ENCODE data around the gene PLK5.
A peak's percentile ranks its signal among the peaks of the same experiment; 100 is the strongest.

PLK5 gene

DNA sequence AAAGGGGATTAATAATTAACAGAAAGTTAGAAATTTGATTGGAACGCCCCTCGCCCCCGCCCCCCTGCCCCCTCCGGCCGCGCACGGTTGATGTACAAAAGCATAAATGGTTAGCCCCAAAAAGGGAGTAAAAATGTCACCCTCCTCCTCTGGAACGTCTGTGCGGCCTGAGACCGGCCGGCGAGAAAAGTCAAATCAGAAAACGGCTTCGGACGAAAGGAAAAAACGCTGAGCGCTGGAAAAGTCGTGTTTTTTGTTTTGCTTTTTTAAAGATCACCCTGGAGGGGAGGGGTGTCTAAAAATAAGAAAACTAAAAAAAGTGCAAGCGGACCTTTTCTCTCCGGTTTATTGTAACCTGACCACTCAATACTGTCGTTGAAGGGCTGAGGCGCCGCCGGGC is 31.1 kb downstream of the PLK5 start:
- no peak for DNase-seq (ENCODE audit: low read depth in 4 of 4, low spot score in 1 of 4)

DNA sequence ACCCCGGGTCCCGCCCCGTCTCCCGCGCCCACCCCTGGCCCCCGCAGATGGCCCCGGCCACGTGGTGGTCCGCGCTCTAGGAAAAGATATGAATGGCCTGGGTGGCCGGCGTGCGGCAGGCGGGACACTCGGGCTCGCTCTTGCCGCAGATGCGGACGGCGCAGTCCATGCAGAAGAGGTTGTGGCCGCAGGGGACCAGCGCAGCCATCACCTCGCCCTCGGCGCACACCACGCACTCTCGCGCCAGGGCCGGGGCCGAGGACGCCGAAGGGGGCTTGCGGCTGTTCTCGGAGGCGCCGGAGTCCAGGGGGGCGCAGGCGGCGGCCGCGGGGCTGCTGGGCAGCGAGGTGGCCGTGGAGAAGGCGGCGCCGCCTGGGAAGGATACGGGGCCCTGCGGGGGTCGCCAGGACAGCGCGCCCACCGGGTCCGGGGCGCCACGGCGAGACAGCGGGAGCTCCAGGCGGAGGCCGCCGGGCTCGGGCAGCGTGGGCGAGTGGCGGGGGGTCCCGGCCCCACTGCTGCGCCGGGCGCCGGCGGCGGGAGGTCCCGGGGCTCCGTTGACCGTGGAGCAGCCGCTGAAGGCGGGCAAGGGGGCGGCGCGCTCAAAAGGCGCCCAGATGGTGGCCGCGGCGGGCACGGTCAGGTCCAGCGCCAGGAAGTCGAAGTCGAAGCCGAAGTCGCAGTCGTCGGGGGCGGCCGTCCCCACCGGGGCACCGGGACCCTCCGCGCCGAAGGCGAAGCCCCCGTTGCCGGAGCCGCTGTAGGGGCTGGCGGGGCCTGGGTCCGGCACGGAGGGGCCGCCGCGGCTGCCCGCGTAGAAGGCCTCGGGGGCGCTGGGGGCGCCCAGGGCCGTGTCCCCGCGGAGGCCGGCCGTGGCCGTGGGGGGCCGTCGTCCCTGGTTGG is 31.9 kb downstream of the PLK5 start:
- DNase-seq (ENCODE audit: low read depth in 4 of 4, low spot score in 1 of 4), result no peak

DNA sequence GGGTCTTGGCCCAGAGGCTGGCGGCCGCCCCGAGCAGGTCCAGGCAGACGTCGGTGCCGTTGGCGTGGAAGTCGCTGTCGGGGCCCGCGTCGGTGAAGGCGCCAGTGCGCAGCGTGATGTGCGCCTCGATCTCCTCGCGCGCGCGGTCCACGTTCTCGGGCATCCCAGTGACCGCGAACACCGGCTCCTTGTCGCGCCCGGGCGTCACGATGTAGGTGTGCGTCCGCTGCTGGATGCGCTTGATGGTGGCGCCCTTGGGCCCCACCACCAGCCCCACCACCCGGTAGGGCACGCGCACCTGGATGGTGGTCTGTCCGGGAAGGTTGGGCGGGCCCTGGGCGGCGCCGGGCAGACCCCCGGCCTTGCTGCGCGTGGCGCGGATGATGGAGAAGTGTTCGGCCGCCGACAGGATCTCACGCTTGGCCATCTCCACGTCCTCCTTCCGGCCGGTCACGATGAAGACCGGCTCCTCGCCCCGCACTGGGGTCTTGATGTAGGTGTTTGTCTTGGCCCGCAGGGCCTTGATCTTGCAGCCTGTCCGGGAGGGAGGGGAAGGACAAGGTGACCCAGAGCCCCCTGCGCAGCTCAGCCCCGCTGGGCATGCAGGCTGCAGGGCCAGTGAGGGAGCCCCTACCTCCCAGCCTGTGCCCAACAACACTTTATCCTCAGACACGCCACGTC is 32.7 kb downstream of the PLK5 start:
- DNase-seq (ENCODE audit: low read depth in 4 of 4, low spot score in 1 of 4), result no peak

DNA sequence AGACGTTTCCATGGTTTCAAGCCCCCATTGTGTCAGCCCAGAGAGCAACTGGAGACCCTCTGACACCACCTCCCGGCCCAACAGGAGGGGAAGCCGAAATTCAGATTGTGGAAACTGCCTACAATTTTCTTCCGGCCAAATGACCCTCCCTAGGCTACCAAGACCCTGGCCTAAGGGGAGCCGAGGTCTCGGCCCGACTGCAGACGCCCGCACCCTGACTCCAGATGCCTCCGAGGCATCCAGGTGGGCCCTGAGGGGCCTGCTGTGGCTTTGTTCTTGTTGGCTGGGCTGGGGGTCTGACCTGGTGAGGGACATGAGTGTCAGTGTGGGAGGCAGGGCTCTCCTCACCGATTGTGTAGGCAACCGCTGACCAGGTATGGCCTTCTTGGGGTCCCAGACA is 34.7 kb downstream of the PLK5 start:
- DNase-seq (ENCODE audit: low read depth in 4 of 4, low spot score in 1 of 4), result no peak

DNA sequence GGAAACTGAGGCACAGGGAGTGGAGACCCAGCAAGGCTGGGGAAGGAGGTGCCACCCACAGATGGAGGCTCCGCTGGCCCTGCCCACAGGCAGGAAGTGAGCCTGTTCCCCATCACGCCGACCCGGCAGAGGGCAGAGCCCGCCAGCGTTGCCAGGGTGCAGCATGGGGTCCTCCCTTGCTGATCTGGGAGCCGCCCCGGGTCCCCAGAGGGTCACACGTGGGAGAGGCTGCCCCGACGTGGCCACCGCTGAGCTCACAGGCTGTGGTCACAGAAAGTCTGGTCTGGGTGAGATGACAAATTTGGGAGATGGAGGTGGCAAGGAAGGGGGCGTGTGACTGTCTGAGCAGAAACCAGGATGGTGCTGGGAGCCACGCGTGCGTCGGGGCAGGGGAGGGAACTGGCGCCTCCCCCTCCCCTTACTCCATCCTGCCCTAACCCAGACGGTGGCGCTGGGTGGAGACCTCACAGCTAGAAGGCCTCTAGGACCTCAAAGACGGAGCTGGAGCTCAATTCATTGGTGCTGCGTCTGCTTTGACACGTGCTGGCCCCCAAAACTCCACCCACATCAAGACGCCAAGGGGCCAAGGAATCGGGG is 36.5 kb downstream of the PLK5 start:
- no peak for DNase-seq (ENCODE audit: low read depth in 4 of 4, low spot score in 1 of 4)

DNA sequence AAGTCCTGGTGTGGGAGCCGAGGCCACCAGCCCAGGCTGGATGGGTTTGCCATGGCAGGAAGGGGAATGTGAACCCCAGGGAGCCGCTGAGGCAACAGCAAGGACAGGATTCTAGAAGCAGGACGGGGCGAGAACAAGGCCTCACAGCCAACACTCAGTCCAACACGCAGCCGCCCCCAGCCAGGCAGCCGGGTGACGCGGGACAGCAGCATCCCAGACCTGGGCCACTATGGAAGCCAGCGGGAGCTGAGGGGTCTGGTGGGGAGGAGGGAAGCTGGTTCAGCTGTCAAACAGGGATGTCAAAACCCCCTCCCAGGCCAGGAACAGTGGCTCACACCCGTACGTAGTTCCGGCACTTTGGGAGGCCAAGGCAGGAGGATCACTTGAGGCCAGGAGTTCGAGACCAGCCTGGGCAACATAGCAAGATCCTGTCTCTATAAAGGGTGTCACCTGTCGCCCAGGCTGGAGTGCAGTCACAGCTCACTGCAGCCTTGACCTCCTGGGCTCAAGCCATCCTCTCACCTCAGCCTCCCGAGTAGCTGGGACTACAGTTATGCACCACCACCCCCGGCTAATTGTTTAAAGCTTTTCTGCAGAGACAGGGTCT is 37.5 kb downstream of the PLK5 start:
- no peak for DNase-seq (ENCODE audit: low read depth in 4 of 4, low spot score in 1 of 4)

DNA sequence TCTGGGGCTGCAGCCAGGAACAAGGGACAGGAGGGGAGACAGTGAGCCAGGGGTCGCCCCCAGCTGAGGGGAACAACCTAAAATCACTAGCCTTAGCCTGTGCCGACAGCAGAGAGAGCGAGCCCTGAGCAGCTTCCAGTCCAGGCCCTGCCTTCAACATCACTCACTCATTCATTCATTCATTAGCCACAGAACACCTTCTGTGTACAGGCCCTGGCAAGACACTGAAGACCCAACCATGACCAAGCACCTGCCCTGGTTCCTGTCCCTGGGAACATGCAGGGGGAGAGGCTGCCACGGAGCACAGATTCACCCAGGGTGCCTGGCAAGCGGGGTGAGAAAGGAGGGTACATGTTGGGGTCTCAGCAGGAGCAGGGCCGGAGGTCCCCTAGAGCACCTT is 39.4 kb downstream of the PLK5 start:
- no peak for DNase-seq (ENCODE audit: low read depth in 4 of 4, low spot score in 1 of 4)

DNA sequence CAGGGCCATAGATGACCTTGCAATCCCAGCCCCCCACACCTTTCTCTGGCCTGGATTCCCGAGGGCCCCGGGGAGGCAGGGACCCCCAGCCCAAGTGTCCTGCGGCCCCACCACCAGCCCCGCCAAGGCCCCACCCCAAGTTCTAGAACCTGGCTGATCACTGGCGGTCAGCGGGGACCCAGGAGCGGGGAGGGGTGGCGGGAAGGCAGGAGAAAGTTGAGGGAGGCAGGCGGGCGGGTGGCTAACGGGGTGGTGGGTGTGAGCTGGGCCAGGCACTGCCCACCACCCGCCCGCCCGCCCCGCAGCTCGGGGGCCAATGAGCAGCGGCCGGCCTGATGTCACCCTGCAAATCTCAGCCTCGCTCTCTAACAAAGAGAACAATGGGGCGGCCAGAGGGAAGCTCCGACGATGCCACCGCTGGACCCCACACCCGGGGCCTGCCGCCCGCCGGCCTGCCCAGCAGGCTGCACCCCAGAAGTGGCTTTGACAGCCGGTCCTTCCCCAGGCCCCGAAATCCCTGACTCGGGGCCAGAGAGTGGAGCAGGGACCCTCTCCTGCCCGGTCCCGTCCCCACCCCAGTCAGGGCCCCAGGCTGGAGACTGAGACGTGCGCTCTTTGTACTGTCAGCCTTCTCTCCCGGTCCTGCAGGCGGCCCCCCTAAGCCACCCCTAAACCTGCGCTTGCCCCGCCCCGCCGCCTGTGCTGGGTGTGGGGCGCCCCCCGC is 42.7 kb downstream of the PLK5 start:
- no peak for DNase-seq (ENCODE audit: low read depth in 4 of 4, low spot score in 1 of 4)

DNA sequence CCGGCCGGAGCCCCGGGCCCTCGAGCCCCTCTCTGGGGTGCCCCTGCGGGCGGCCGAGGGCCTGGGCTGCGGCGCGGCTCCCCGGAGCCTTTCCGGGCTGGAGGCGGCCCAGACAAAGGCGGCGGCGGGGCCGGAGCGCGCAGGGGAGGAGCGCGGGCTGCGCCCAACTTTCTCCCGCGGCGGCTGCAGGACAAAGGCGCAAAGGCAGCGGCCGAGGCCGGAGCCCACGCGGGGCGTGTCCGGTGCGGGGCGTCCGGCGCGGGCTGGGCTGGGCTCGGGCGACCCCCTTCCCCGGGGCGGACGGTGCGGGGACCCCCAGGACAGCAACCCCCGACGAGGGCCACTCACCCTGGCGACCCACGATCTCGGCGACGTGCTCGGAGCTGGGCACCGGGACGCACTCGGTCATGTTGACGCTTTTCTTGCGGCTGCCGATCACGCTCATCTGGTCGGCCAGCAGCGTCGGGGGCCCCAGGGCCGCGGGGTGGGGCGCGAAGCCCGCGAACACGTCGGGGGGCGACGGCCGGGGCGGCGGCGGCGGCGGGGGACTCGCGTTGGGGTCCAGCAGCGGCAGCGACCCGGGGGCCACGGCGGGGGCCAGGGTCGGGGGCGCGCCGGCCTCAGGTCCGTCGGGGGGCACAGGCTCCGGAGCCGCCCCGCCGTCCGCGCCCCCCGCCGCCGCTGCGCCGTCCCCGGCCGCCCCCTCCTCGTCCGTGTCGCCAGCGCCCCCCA is 43.4 kb downstream of the PLK5 start:
- no peak for DNase-seq (ENCODE audit: low read depth in 4 of 4, low spot score in 1 of 4)

DNA sequence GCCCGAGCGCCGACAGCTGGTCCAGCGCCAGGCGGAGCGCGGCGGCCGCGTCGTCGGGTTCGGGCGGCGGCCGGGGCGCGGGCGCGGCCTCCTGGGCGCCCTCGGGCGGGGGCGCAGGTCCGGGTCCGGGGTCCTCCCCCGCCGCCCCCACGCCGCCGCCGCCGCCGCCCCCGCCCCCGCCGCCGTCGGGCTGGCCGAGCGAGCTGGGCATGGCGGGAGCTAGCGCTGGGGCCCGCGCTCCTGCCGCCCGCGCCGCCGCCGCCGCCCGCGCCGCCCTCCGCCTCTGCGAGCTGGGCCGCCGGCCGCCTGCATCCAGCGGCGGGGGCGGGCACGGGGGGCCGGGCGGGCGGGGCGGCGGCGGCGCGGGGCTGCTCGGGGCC is 44.0 kb downstream of the PLK5 start:
- DNase-seq (ENCODE audit: low read depth in 4 of 4, low spot score in 1 of 4), result no peak

DNA sequence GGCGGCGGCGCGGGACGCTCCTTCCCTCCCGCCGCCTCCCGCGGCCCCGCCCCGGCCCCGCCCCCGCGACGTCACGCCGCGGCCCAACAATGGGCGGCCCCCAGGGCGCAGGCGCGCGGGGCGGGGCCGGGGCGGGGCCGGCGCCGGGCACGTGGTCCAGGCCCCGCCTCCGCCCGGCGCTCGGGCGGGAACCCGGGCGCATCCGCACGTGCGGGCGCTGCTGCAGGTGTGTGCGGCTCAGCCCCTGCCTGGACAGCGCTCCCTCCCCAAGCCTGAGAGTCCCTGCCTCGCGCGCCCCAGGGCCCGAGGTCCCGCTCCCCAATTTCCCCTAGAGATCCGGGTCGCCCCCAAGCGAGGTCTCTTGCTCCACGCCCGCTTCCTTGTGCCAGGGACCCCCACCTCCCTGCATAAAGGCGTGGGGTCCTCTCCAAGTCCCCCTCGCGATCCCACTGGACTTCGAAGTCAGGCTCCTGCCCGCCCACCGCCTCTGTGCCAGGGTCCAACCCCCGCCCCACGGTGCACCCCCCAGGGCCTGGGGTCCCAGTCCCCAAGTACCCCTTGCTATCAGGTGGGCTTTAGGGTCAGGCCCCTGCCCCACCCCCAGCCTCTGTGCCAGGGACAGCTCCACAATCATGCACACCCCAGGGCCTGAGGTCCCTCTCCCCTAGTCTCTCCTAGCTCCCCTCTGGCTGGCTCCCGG is 44.6 kb downstream of the PLK5 start, which contains the start of gene MEX3D:
MEX3D (minus strand) TSS at position 6 of the 700 bp plus-strand sequence. CDS start 267 bp downstream, outside the sequence.
- DNase-seq (ENCODE audit: low read depth in 4 of 4, low spot score in 1 of 4), result peak; percentile 60 to 82 (median 74)

DNA sequence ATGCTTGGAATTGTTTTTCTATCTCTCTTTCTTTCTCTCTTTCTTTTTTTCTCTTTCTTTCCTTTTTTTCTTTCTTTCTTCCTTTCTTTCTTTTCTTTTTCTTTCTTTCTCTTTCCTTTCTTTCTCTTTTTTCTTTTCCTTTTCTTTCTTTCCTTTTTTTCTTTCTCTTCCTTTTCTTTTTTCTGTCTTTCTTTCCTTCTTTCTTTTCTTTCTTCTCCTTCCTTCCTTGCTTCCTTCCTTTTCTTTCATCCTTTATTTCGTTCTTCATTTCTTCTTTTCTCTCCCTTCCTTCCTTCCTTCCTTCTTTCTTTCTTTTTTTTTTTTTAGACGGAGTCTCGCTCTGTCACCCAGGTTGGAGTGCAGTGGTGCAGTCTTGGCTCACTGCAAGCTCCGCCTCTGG is 46.1 kb downstream of the PLK5 start:
- DNase-seq (ENCODE audit: low read depth in 4 of 4, low spot score in 1 of 4), result no peak

DNA sequence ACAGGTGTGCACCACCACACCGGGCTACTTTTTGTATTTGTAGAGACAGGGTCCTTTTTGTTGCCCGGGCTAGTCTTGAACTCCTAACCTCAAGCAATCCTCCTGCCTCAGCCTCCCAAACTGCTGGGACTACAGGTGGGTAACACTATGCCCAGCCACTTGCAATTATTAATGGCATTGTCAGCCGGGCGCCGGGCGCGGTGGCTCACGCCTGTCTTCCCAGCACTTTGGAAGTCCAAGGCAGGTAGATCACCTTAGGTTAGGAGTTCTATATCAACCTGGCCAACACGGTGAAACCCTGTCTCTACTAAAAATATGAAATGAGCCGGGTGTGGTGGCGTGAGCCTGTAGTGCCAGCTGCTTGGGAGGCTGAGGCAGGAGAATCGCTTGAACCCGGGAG is 47.0 kb downstream of the PLK5 start:
- no peak for DNase-seq (ENCODE audit: low read depth in 4 of 4, low spot score in 1 of 4)

DNA sequence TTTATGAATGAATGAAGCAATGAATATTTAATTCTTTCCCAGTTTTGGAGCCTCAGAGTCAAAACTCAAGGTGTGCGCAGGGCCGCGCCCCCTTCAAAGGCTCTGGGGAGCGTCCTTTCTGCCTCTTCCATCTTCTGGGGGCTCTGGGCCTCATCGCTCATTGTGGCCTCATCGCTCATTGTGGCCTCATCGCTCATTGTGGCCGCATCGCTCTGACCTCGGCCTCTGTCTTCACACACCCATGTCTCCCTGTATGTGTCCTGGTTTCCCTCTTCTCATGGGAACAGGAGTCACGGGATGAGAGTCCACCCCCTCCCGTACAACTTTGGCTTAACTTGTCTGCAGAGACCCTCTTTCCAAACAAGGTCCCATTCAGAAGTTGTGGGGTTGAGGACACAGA is 47.5 kb downstream of the PLK5 start:
- DNase-seq (ENCODE audit: low read depth in 4 of 4, low spot score in 1 of 4), result no peak

DNA sequence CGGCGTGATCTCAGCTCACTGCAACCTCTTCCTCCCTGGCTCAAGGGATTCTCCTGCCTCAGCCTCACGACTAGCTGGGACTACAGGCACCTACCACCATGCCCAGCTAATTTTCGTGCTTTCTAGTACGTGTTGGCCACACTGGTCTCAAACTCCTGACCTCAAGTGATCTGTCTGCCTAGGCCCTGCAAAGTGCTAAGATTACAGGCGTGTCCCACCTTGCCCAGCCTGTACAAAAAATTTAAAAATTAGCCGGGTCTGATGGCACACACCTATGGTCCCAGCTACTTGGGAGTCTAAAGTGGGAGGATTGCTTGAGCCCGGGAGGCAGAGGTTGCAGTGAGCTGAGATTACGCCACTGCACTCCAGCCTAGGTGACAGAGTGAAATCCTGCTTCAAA is 48.9 kb downstream of the PLK5 start:
- no peak for DNase-seq (ENCODE audit: low read depth in 4 of 4, low spot score in 1 of 4)

DNA sequence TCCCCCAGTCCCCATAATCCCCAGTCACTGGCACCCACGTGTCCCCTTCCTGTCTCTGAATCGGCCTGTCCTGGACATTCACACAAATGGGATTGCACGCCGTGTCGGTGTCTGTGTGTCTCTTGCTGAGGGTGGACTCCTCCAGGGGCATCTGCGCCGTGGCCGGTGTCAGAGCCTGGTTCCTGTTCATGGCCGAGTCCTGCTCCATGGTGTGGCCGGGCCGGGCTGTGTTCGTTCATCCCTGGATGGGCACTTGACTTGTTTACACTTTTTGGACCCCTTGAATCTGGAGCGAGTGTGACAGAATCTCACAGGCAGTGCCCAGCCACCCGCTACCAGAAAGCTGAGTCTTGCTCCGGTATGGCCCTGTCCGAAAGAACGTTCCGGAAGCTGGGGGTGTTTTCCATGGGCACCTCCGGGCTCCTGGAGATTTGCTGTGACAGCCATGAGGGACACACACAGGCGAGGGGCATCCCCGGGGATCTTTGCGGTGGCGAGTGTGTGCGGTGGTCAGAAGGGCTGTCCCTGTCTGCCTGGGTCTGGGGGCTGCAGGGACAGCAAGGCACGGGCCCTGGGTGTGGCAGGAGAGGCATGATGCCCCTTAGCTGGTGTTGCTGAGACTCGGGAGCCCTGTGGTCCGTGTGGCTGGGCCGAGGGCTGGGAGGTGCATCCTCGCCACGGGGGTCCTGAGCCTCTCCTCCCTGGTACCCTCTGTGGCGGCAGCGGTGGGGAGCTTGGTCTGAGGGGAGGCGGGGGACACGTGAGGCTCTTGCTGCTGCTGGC is 50.7 kb downstream of the PLK5 start:
- DNase-seq (ENCODE audit: low read depth in 4 of 4, low spot score in 1 of 4), result no peak

DNA sequence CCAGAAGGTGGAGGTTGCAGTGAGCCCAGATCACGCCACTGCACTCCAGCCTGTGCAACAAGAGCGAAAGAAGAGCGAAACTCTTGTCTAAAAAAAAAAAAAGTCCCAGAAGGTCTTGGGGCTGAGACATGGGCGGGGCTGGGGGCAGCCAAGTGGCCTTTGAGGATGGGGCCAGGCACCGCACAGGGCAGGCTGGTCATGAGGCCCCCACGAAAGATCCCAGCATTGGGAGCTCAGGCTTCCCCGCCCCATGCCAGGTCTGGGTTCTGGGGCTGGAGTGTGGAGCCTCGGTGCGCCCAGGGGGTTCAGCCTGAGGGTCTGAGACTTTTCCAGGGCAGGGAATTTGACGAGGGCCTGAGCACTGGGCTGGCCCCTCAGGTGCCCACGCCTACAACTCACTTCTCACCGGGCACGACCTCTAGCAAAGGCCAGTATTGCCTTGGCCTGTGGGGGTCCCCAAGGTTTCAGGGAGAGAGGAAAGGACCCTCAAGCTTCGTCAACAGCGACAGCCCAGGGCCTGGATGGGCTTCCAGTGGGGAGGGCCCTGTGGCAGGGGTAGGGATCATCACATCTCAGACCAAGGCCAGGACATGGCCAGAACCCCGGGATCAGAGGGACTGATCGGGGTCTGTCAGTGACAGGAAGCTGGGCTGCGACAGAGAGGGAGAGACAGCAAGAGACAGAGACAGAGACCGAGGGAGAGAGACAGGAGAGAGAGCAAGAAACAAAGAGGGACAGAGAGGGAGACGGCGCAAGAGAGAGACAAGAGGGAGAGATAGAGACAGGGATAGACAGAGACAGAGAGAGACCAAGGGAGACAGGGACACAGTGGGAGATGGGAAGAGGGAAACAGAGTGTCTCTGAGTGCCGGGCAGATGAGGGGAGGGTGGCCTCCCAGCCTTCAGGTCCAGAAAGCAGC is 51.7 kb downstream of the PLK5 start:
- no peak for DNase-seq (ENCODE audit: low read depth in 4 of 4, low spot score in 1 of 4)
